Heart left ventricle (tissue), 13 donors: ENCODE results near the gene SCFD2.

Experiments used
- POLR2A ChIP-seq, 2 donors: fragments of 450-650 bp; IDR thresholded peaks; one replicate each; pipeline ENCODE4 v1.6.1; 2017; ENCODE audit warnings: antibody characterized with exemption in 2 of 2, mild to moderate bottlenecking in 2 of 2, moderate library complexity in 2 of 2
- TF ChIP-seq, protein P1 (sequence below), 12 donors: fragments of 200-600 bp; sonication (generic) in 4 of 12; IDR thresholded peaks; one replicate each; pipeline versions ENCODE4 v1.5.0 to v1.8.0; 2018 to 2022; ENCODE audit warnings: antibody characterized with exemption in 12 of 12, mild to moderate bottlenecking in 5 of 12
- donor health status: ischemic (EF 13 %, LVEDD 7.1; RV severe dilation, severe dysfunction).
- donor health status: DM: no; HTN: yes; CAD: no.
- donor health status: DM: no; HTN: no; CAD: no.
- donor health status: ischemic (EF 25% LVEDD 6.9; RV normal size, moderate dysfunction).
- donor health status: ischemic (EF 25% LVEDD 5.7; RV mildly dilated, moderate dysfunction).
- donor health status: ischemic (EF 35%, LVEDD 5.7; RV mildly dilated, moderate dysfunction).
- donor health status: nonischemic (EF 11% LVEDD 7.7; RV severe dilation, severe dysfunction).
- donor health status: DM: yes; HTN: yes; CAD: no.
- donor health status: PGD.
- donor health status: ischemic (EF 29% LVEDD 5.4; RV normal size, mild dysfunction).
- donor health status: nonischemic (EF 23%, LVEDD 6.1; RV moderate dilation, normal function).

DNA sequence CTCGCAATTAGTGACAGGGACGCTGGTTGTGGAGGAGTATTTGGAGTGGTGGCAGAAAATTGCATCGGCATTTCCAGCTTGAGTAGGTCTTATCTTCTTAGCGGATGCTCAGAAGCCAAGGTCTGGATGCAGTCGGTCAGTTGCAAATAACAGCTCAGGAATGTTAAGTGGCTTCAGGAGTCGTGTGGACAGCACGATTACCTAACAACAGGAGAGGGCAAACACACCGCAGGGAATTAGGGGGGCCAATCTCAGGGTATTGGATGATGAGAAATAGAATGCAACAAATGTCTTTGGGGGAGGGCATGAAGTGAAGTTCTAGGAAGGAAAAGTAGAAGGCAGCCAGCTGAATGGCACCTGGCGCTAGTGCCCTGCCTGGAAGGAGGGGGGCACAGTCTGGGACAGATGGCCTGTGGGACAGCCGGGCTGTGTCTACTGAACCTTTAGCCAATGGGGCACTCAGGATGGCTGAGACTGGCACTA, 492.0 kb downstream of the SCFD2 start:
- TF ChIP-seq, protein P1, sequence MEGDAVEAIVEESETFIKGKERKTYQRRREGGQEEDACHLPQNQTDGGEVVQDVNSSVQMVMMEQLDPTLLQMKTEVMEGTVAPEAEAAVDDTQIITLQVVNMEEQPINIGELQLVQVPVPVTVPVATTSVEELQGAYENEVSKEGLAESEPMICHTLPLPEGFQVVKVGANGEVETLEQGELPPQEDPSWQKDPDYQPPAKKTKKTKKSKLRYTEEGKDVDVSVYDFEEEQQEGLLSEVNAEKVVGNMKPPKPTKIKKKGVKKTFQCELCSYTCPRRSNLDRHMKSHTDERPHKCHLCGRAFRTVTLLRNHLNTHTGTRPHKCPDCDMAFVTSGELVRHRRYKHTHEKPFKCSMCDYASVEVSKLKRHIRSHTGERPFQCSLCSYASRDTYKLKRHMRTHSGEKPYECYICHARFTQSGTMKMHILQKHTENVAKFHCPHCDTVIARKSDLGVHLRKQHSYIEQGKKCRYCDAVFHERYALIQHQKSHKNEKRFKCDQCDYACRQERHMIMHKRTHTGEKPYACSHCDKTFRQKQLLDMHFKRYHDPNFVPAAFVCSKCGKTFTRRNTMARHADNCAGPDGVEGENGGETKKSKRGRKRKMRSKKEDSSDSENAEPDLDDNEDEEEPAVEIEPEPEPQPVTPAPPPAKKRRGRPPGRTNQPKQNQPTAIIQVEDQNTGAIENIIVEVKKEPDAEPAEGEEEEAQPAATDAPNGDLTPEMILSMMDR (IDR thresholded peaks at IDR 0.05) = no peak
- no peak for TF ChIP-seq POLR2A (IDR thresholded peaks at IDR 0.05)
